ENCODE data around the gene DDX24. TPM values are rescaled to one million over a fixed set of nuclear protein-coding genes. Genes with fewer than 3 reads are reported as not detected.

DDX24 gene
- total RNA-seq, 2 donors from 2014 or later = 102 to 106 TPM

- intact Hi-C loops (cut with DNase I, micrococcal nuclease) = no loop called here
- no peak for DNase-seq
- ATAC-seq = no peak
Observed at GRCh38 chr14:94042433-94043091, 38.4 kb downstream of the DDX24 start.

DNA sequence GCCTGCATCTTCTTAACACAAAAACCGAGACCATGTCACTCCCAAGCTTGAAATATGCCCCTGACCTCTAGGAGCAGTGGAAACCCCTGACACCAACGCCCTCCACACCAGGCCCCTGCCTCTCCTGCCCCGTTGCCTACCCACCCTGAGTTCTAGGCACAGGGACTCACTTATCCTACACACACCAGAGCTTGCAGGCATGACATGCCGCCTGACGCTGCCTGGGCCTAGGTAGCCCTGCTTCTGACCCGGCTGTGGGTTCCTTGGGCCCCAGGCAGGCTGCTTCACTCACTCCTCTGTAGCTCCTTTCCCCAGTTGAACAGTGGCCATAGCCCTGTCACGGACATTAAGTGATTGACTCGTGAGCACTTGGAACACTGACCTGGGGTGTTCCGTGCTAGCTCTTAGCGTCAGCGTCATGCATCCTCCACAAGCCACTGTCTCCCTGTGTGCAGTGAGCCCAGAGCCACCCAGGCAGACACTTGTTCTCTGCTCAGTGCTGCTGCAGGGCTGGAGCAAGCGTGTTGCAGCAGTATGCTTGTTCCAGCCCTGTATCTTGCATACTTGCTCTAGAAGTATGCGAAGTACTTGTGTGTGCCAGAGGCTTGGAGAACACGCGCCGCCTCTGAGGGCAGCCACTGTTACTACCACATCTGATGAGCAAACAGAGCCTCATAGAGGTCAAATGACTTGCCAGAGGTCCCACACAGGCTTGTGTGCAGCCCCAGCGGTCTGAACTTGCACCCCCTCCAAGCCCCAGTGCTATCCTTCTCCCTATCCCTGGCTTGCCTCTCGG, 39.3 kb downstream of the DDX24 start:
- DNase-seq (no peak), ATAC-seq (no peak)
- intact Hi-C loops (cut with DNase I, micrococcal nuclease) = no loop called here

DNA sequence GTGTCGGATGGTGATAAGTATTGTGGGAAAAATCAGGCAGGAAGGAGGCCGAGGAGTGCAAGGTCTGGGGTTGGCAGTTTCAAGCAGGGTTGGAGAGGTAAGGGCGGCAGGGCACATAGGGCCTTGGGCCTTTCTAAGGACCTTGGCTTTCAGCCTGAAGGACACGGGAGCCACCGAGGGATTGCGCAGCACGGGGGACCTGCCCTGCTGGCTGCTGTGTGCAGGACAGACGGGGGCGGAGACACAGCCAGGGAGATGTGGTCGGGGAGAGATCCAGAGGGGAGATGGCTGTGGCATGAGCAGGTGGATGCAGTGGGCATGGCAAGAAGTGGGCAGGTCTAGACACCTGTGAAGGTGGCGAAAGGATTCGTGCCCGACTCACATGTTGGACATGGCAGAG, 40.2 kb downstream of the DDX24 start:
- DNase-seq (no peak), ATAC-seq (no peak)
- intact Hi-C loops (cut with DNase I, micrococcal nuclease) = no loop called here

DNA sequence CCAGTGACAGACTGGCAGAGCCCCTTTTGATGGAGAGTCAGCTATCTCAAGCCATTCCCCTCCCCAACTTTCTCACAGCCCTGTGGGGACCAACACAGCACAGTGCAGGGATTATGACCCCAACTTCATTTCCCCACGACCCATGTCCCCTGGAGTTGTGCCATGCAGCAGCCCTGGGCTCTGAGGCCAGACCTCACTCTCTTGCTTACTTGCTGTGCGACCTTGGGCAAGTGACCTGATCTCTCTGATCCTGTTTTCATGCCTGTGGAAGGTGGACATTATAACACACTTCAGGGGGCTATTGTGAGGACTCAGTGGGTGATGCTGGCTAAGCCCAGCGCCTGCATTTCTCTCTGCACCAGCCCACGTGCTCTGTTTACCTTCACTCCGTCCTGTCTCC, 40.8 kb downstream of the DDX24 start:
- no peak for DNase-seq
- intact Hi-C loops (cut with DNase I, micrococcal nuclease) = no loop called here
- ATAC-seq = no peak

GRCh38 chr14:94038921-94039629, 41.9 kb downstream of the DDX24 start:
- DNase-seq (no peak), ATAC-seq (no peak)
- intact Hi-C loops (cut with DNase I, micrococcal nuclease) = loop anchor here in 1 of 2 donors (5.0 kb wide), 1 partner anchor 98 kb away; no protein-coding TSS in a partner anchor

- intact Hi-C loops (cut with DNase I, micrococcal nuclease) = loop anchor here in 1 of 2 donors (5.0 kb wide), 1 partner anchor 99 kb away; no protein-coding TSS in a partner anchor
- ATAC-seq (no peak), DNase-seq (no peak)
Observed at GRCh38 chr14:94038510-94038909, 42.5 kb downstream of the DDX24 start.

GRCh38 chr14:94037954-94038353, 43.0 kb downstream of the DDX24 start:
- DNase-seq (no peak), ATAC-seq (no peak)
- intact Hi-C loops (cut with DNase I, micrococcal nuclease) = loop anchor here in 1 of 2 donors (5.0 kb wide), 1 partner anchor 99 kb away; no protein-coding TSS in a partner anchor

GRCh38 chr14:94036313-94037167, 44.5 kb downstream of the DDX24 start:
- ATAC-seq (peak; percentile 86), DNase-seq (peak; percentile 56 to 86)
- intact Hi-C loops (cut with DNase I, micrococcal nuclease) = loop anchor here in 1 of 2 donors (5.0 kb wide), 1 partner anchor 101 kb away; no protein-coding TSS in a partner anchor

DNA sequence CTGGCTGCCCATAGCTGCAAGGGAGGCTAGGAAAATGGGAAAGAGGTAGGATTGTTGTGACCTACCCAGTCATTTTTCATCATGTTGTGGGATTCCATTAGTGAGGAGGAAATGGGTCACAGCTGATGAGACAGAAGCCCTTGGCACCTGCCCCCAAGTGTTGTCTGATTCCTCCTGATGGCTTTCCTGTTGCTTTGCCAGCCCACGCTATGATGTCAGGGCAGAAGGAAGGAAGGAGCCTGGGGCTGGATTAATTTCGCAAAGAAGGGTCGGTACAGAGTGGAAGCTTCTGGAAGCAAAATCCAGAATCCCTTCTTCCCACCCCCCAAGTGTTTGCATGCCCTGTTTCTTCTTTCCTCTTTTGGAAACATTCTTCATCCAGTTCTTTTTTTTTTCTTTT, 46.1 kb downstream of the DDX24 start:
- intact Hi-C loops (cut with DNase I, micrococcal nuclease) = loop anchor here in 1 of 2 donors (5.0 kb wide), 1 partner anchor 102 kb away; no protein-coding TSS in a partner anchor
- DNase-seq (no peak), ATAC-seq (no peak)

- ATAC-seq (peak; percentile 77), DNase-seq (peak; percentile 47 to 68)
- intact Hi-C loops (cut with DNase I, micrococcal nuclease) = no loop called here
Observed at GRCh38 chr14:94031883-94032279, 49.1 kb downstream of the DDX24 start.

GRCh38 chr14:94031161-94031882, 49.7 kb downstream of the DDX24 start:
- DNase-seq = no peak
- no peak for ATAC-seq
- intact Hi-C loops (cut with DNase I, micrococcal nuclease) = no loop called here

DNA sequence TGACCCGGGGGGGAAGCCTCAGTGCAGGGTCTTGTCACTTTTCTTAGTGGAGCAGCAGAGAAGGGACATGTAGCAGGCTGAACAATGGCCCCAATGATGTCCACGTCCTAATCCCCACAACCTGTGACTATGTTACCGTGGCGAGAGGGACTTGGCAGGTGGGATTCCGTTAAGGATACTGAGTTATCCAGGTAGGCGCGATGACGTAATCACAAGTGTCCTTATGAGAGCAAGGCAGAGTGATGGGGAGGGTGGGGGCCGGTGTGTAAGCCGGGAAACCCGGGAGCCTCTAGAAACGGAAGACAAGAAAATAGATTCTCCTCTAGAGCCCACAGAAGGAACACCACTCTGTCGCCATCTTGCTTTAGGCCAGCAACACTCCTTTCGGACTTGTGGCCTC, 50.4 kb downstream of the DDX24 start:
- ATAC-seq = no peak
- no peak for DNase-seq
- intact Hi-C loops (cut with DNase I, micrococcal nuclease) = no loop called here

GRCh38 chr14:94029671-94030203, 51.3 kb downstream of the DDX24 start:
- intact Hi-C loops (cut with DNase I, micrococcal nuclease) = no loop called here
- peak in 1 of 2 donors; percentile 27 for DNase-seq
- ATAC-seq = peak; percentile 28

- peak in 1 of 2 donors; percentile 37 for DNase-seq
- intact Hi-C loops (cut with DNase I, micrococcal nuclease) = no loop called here
- ATAC-seq = peak; percentile 26
Observed at GRCh38 chr14:94029265-94029664, 51.7 kb downstream of the DDX24 start.

DNA sequence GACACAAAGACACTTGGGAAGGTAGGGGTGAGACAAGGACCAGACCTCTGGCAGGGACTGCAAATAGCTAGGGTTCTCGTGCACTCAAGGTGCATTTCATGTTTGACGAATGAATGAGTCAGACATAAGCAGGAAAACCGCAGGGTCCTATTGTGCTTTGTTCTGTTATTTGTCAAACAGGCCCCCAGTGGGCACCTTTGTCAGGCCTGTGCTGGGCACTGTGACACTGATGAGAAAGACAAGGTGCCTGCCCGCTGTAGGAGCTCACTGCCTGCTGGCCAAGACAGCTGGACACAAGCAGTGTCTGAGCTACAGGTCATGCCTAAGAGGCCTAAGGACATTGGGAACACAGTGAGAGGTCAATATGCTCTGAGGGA, 52.6 kb downstream of the DDX24 start:
- DNase-seq (no peak), ATAC-seq (no peak)
- intact Hi-C loops (cut with DNase I, micrococcal nuclease) = no loop called here

- intact Hi-C loops (cut with DNase I, micrococcal nuclease) = no loop called here
- DNase-seq (no peak), ATAC-seq (peak; percentile 9)
Observed at GRCh38 chr14:94027566-94028449, 53.2 kb downstream of the DDX24 start.

Measured in left colon (tissue), 2 donors.